Limb (tissue), 2 donors: ENCODE results near the gene ZFR.
"Not testable (repeated sequence)": the region's sequence is repeated elsewhere in the genome, so short reads cannot be mapped to it uniquely, and the experiment has no call there.

Experiments
- DNase-seq, 2 donors: peaks; one replicate each; pipeline ENCODE4 v3.0.0-alpha.2; 2016; ENCODE audit errors: extremely low spot score in 2 of 2

The ZFR gene

DNA sequence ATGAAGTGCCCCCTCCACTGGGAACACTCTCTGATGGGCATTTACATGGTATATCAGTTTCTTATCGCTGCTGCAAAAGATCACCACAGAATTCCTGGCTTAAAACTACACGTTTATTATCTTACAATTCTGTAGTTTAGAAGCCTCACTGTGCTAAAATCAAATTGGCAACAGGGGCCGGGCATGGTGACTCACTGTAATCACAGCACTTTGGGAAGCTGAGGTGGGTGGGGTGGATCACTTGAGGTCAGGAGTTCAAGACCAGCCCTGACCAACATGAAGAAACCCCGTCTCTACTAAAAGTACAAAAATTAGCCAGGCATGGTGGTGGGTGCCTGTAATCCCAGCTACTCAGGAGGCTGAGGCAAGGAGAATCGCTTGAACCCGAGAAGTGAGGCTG, 7.8 kb upstream of the ZFR start:
- not testable (repeated sequence) for DNase-seq

DNA sequence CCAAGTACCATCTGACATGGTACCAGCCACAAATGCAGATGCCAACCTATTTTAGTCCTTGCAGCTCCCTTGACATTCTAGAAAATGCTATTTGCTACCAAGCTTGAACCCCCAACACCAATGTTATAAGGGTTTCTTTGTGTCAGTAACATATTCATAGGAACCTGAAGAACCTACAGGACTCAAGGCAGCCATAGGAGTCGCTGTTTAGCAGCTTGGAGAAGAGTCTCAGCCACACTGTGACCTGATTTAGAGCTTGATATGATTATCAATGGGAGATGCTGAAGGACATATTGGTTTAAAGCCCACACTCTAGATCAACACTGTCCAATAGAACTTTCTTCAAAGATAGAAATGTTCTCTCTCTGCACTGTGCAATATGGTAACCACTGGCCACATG, 6.4 kb upstream of the ZFR start:
- DNase-seq = no peak

DNA sequence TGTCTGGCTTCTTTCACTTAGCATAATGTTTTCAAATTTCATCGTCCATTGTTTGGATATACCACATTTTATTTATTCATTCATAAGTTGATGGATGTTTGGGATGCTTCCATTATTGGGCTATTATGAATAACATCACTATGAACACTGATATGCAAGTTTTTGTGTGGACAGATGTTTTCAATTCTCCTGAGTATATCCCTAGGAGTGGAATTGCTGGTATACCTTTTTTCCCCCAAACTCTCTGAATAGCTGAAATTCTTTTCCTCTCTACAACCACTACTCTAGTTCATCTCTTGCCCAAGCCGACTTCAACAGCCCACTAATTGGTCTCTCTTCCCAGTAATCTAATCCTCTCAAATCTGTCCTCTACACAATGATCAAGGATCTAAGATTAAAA, 4.7 kb upstream of the ZFR start:
- no peak for DNase-seq

DNA sequence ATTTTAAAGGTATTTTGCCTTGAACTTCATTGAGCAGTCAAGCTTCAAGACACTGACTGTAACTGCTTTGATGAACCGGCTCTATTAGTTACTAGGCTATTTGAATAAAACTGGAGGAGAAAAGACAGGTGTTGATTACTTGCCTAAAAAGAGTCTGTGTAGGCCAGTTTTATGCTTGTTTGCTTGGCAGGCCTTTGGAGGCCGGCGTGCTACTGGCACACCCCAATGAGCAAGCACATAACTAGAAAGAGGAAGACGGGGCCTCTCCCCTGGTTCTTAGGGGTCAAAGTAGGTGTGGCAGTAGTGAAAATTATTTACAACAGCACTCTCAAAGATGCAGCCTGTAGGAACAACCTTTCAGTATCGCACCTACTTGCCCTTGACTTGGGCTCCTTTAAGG, 2.1 kb upstream of the ZFR start:
- no peak for DNase-seq

DNA sequence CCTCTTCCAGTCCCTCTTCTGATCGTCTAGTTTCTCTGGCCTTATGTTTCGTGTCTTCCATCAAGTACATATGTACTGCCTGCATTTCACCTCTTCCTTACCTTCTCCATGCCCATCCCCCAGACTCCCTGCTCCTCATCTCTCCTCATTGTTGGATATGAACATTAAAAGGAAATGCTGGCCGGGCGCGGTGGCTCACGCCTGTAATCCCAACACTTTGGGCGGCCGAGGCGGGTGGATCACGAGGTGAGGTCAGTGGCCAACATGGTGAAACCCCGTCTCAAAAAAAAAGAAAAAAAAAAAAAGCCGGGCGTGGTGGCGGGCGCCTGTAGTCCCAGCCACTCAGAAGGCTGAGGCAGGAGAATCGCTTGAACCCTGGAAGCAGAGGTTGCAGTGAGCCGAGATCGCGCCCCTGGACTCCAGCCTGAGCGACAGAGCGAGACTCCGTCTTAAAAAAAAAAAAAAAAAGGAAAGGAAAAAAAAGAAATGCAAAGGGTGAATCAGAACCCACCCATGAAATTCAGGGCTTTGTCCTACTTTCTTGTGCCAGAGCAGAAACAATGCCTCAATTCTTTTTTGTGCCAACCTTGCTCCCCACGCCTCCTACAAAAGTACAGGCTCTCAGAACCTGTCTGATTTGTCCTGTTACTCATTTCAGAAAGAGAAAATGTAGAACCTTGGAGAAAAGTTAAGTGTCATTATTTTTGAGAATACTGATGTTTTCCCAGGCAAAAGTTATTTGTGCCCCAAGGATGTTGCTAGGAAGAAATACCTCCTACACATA, 1.5 kb upstream of the ZFR start:
- no peak for DNase-seq

DNA sequence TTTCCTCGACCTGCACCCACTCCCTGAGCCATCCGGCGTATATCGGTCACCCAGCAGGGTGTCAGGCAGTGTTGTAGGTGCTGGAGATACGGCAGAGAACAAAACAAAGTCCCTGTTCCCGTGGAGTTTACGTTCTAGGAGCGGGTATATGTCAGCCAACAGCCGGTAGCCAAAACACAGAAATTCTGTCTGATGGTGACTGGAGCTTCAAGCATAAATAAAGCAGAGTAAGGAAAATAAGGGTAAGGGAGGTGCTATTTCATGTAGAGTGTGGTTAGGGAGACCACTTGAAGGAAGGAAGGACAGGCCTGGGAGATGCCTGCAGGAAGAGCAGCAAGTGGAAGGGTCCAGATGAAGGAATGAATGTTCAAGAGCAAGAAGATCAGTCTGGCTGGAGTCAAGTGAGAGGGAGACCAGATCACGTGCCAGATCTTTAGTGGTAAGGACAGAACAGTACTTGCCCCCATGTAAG, 783 bp upstream of the ZFR start:
- DNase-seq = no peak

DNA sequence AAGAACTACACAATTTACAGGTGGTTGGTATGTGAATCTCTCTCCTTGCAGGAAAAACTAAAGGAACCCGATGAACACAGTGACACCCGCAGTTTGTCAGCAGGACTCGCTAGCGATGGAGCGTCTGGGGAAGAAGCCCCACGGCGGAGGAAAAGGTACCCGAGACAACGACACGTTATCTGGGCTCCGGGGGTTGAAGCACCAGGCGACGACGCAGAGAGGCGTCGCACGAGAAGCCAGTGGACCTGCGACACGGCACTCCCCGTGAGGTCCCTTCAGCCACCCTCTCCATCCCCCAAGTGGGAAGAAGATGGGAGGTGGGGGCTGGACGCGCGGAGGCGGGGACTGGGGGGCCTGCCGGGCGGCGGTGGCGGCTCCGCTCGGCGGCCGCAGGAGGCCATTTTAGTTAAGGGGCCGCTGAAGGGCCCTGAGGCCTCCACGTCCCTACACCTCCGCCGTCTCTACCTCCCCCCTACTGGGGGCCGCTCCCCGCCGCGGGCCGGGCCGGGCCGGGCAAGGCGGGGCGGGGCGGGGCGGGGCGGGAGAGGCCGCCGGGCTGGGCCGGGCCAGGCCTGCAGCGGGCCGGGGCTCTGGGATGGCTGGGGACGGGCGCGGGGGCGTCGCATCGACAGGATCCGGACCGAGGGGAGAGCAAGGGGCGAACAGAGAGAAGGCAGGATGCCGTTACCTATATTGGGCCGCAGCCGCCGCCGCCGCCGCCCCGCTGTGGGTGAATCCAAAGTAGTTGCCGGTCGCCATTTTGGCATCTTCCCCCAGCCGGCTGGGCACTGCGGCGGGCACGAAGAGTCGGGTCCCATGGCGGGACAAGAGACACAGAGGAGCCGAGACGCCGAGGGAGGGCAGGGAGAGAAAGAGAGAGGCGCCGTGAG, 754 bp downstream of the ZFR start:
- DNase-seq = peak; percentile 40 to 77

DNA sequence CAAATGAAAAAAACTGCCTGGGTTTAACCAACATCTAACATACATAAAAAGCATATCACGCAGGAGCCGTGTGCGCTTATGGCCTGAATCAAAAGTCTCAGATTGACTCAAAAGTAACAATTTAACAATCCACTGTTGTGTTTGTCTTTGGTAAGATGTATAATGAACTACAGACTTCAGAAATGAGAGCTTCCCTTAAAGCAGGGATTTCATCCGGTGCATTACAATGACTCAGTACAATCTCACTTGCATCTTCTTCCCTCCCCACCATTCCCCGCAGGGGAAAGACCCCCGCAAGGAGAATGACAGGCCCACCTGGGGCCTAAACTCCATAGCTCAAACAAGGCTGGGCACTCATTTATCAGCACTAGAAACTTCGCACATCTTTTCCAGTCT, 1.4 kb downstream of the ZFR start:
- no peak for DNase-seq

DNA sequence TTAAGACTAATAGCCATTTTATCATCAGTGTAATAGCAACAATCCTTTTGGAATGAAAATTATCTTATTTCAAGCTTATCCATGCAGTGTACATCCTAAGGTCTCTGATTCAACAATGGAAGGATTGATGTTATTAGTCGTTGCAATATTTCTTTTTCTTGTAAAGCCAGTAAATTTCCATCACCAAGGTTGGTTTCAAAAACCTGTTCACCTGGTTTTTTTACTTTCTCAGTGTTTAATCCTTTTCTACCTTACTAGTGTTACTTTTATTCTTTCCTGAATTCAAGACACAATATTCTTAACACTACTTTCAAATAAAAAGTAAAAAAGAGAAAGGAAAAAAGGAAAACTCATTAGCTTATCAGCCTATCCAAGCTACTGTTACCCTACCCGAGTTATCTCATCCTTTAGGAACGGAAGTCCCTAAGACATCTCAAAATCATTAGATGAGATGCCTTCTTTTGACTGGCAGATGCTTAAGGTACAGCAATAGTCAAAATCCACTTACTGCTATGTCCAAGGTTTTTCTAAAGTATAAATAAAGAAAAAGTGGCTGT, 5.4 kb downstream of the ZFR start:
- no peak for DNase-seq

DNA sequence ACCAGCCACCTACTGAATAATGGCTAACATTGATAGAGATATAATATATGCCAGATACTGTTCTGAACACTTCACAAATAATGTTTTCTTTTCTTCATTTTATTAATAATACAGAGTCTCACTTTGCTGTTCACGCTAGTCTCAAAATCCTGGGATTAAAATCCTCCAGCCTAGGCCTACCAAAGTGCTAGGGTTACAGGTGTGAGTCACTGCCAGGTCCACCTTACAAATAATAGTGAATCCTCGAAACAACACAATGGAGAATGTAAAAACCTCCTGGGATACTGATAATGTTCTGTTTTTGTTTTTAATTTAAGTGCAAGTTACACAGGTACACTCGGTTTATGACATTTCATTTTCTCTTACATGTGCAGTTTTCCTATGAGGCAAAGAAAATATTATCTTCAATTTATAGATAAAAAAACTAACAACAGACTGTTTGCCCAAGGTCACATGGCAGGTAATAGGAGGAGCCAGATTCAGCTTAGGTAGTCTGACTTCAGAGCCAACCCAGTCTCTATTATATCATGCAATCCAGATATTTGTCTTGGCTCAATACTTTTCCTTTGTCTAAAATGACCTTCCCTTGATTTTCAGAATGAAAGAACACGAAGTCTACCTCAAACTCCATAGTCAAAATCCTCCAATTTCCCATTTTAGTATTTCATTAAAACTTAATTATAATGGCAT, 7.8 kb downstream of the ZFR start:
- no peak for DNase-seq

DNA sequence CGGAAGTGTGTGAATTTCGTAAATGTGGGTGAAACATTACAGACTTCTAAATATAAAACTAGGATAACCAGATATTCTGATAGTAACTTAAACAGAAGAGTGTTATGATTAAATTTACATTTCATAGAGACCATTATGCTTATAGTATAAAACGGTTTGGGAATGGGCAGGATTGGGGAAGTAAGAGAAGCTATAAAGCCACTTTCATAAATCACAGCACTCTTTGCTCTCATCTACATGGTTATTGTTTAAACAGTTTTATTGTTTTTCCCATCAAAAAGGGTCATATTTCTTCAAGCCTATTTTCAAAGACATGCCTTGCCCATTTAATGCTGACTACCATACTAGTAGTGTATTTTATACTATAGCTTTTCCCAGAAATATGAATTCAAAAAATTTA, 9.2 kb downstream of the ZFR start:
- DNase-seq = no peak

DNA sequence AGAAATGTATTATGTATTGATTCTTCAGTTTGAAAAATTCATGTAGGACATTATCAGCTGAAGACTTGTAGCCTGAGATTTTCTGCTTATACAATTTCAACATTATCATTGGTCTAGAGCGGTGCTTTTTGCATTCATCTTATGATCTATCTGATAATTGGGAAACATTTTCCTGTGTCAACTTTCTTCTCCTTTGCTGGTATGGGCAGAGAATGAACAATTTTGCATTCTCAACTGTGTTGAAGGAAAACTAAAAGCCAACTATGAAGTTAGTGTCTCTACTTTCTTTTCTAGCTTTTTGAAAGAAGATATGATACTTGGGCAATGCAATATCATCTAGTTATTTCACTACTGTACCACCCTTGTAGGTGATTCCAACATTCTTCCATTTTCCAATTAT, 10.3 kb downstream of the ZFR start:
- DNase-seq = no peak

DNA sequence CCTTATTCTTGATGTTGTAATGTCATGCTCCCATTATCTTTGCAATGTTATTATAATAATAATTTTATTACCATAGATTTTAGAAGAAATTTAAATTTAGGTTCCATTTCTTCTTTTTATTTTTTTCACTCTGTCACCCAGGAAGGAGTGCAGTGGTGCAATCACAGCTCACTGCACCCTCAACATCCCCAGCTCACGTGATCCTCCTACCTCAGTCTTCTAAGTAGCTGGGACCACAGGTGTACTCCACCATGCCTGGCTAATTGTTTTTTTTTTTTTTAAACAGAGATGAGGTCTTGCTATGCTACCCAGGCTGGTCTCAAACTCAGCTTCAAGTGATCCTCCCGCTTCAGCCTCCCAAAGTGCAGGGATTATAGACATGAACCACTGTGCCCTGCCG, 11.9 kb downstream of the ZFR start:
- DNase-seq = no peak

DNA sequence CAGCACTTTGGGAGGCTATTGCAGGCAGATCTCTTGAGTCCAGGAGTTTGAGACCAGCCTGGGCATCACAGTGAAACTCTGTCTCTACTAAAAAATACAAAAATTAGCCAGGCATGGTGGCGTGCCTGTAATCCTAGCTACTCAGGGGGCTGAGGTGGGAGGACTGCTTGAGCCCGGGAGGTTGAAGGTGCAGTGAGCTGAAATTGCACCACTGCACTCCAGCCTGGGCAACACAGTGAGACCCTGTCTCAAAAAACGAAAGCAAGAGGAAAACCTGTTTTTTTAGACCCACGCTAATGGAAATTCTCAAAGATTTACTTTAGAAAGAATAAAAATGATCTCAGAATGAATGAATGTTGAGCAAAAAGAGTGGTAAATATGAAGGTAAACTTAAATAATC, 13.7 kb downstream of the ZFR start:
- not testable (repeated sequence) for DNase-seq

DNA sequence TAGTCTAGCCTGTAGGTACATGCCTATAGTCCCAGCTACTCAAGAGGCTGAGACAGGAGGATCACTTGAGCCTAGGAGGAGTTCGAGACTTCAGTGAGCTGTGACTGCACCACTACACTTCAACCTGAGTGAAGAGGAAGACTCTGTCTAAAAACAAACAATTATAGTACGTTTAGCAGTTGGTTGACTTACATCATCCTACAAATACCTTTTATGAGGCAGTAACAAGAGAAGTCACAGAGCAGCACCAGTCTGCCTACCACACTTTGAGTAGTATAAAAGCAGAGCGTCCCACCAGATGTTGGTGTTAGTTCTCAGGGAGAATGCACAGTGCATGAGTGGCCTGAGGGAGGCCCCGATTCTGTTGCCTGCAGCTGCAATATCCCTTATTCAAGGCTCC, 16.1 kb downstream of the ZFR start:
- no peak for DNase-seq

DNA sequence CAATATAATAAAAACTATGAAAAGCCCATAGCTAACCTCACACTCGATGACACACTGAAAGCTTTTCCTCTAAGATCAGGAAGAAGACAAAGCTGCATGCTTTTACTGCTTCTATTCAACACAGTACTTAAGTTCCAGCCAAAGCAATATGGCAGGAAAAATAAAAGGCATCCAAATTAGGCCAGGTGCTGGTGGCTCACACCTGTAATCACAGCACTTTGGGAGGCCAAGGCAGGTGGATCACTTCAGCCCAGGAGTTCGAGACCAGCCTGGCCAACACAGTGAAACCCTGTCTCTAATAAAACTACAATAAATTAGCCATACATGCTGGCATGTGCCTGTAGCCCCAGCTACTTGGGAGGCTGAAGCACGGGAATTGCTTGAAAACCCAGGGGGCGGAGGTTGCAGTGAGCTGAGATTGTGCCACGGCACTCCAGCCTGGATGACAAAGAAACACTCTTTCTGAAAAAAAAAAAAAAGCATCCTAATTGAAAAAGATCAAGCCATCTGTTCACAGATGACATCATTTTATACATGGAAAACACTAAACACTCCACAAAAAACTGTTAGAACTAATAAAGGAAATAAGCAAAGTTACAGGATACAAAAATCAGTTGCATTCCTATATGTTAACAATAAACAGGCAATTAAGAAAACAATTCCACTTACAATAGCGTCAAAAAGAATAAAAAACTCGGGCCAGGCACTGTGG, 17.9 kb downstream of the ZFR start:
- DNase-seq = no peak

DNA sequence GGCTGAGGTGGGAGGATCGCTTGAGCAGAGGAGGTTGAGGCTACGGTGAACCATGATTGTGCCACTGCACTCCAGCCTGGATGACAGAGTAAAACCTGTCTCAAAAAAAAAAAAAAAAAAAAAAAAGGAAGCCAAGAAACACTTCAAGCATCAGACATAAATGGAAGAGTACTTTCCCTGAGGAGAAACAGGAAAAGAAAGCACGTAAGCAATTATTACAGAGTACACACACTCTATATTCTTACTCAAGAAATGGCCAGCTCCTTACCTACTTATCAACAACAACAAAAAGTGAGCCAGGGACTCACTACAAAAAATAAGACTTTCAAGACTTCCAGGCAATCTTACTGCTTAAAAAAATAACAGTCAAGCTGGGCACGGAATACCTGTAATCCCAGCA, 21.8 kb downstream of the ZFR start:
- no peak for DNase-seq

DNA sequence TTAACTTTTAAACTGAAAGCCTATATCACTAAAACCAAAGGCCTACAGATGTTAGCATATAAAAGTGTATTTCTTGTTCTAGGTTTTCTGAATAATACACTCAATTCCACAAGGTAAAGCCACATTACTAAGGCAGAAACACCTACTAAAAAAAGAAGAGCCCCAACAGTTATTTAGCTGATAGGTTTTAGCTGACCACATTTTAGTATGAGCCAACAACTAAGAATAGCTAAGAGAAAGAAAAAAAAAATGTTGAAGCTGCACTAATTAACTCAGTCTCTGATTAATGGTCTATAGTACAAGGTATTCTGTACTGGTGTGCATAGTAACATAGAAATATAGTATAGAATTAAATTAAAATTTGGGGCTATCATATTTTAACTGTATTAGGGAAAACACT, 23.5 kb downstream of the ZFR start:
- DNase-seq = no peak

DNA sequence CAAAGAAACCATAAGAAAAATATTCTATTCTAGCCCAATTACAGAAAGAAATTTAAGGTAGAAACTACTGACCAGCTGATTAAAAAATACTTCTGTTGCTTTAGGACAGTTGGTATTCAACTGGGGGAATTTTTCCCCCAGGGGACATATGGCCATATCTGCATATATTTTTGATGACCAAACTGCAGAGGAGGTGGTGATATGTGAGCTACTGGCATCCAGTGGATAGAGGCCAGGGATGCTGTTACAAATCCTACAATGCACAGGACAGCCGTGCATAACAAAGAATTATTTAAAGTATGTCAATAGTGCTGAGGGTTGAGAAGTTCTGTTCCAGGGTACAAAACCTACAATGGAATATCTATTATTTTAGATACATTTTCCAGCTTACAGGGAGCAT, 24.0 kb downstream of the ZFR start:
- no peak for DNase-seq

DNA sequence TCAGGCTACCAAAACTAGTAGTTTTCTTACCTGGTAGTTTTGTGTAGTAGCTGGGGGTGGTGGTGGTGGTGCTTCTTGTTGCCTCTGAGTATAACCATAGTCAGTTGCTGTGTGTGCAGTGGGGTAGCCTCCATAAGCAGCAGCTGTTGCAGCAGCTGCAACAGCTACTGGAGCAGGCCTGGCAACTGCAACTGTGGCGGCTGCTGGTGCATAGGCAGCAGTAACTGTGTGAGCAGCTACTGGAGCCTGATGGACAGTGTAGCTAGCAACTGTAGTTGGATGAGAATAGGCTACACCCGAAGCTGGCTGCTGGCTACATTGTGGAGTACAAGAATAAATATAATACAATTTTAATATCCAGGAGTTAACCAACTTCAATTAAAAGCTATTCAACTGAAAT, 24.7 kb downstream of the ZFR start:
- peak; percentile 53 to 54 for DNase-seq
